ENCODE measurements around the gene MERTK. TPM values are rescaled to one million over a fixed set of nuclear protein-coding genes. Genes with fewer than 3 reads are reported as not detected.

MERTK gene
- total RNA-seq, 1 donor from 2014 or later = 4.7 TPM

DNA sequence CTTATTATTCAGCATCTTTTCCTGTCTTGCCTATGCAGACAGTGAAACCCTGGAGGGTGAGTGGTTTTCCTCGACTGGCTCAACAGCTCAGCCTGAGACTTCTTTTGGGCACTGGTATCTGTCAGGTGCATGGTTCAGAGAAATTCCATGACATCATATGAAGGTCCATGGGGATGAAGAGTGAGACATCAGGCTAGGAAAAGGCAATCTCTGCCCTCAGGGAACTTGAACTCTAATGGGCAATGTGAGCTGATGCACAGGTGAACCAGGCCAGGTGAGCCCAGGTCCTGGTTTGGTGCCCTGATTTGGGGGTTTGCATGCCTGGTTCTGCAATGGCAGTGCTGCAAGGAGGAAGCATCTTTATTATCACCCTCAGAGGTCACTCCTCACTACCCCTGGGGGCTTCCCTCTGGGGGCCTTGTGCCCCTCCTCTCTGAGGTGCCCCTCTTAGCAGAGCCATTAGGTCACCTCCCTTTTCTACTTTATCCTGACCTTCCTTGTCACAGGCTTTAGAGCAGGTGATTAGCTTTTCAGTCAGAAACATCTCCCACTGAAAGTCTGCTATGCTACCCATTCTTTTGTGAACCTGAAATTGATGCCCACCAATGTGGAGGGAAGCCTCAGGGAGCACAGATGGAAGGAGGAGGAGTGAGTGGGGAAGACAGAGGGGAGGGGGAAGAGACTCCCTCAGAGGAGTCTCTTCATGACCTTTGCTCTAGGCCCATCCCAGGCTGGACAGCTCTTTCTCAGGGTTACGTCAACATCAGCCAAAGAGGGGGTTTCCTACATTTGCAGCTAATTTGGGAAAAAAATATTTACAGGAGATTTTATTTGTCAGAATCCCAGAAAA lies 47.3 kb downstream of the MERTK start:
- Histone ChIP-seq H3K27ac (replicated peaks) (peak overlapping the region; percentile 74), H3K27me3 (ENCODE audit: low read depth) (no peaks in the 10 kb centered on the region), H3K36me3 (peaks cover 30% of the 10 kb centered on the region), H3K9me3 (replicated peaks) (no peaks in the 10 kb centered on the region), H3K4me3 (no peak overlapping the region), H3K4me1 (peaks cover 37% of the 10 kb centered on the region)
- TF ChIP-seq, protein P1, sequence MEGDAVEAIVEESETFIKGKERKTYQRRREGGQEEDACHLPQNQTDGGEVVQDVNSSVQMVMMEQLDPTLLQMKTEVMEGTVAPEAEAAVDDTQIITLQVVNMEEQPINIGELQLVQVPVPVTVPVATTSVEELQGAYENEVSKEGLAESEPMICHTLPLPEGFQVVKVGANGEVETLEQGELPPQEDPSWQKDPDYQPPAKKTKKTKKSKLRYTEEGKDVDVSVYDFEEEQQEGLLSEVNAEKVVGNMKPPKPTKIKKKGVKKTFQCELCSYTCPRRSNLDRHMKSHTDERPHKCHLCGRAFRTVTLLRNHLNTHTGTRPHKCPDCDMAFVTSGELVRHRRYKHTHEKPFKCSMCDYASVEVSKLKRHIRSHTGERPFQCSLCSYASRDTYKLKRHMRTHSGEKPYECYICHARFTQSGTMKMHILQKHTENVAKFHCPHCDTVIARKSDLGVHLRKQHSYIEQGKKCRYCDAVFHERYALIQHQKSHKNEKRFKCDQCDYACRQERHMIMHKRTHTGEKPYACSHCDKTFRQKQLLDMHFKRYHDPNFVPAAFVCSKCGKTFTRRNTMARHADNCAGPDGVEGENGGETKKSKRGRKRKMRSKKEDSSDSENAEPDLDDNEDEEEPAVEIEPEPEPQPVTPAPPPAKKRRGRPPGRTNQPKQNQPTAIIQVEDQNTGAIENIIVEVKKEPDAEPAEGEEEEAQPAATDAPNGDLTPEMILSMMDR (IDR thresholded peaks at IDR 0.05; ENCODE audit: borderline replicate concordance) = no peak
- no peak for DNase-seq
- intact Hi-C loops (cut with micrococcal nuclease) = no loop called here

DNA sequence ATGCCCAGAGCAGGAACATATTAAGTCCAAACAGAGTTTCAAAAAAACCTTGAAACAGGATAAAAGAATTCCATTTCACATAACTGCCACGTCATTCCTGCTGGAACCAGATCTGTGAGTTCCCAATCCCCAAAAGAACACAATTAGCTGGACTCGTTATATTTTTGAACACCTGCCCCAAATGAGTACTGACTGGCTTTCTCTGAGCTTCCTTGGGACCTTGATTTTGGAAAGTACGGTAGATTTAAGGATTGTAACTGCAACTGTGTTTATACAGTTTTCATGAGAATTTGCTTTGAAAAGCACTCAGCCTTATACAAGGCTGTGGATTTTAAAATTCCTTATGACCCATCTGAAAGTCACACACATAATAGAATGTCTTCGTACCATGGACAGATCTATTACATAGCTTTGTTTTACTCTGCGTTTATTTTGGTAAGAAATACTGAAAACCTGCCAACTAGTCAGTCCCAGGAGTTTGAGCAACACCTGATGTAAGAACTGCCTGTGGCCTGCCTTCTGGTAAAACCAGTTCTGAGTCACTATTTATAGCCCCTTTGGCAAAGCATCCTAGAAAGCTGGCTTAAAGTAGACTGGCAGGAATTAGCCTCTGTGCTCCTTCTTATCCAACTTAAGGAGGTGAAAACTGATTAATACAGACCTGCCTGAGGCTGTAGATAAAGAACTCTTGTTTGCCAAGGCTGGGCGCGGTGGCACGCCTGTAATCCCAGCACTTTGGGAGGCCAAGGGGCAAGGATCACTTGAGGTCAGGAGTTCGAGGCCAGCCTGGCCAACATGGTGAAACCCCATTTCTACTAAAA lies 48.1 kb downstream of the MERTK start:
- H3K36me3 ChIP-seq = peaks cover 30% of the 10 kb centered on the region
- TF ChIP-seq, protein P1 (IDR thresholded peaks at IDR 0.05; ENCODE audit: borderline replicate concordance) = no peak
- intact Hi-C loops (cut with micrococcal nuclease) = no loop called here
- no peaks in the 10 kb centered on the region for H3K9me3 ChIP-seq (replicated peaks)
- H3K27me3 ChIP-seq (ENCODE audit: low read depth) = no peaks in the 10 kb centered on the region
- H3K4me3 ChIP-seq = no peak overlapping the region
- H3K4me1 ChIP-seq = peaks cover 37% of the 10 kb centered on the region
- no peak for DNase-seq
- peak overlapping the region; percentile 74 for H3K27ac ChIP-seq (replicated peaks)

DNA sequence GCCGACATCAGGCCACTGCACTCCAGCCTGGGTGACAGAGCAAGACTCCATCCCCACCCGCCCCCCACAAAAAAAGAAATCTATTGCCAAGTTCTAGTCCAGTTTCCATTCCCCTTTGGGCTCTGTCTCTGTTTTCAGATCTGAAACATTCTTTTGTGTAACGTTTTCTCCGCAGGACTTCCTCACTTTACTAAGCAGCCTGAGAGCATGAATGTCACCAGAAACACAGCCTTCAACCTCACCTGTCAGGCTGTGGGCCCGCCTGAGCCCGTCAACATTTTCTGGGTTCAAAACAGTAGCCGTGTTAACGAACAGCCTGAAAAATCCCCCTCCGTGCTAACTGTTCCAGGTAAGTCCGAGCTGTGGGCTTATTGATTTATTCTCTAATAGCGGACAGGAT lies 48.8 kb downstream of the MERTK start:
- TF ChIP-seq, protein P1 (IDR thresholded peaks at IDR 0.05; ENCODE audit: borderline replicate concordance) = no peak
- intact Hi-C loops (cut with micrococcal nuclease) = no loop called here

DNA sequence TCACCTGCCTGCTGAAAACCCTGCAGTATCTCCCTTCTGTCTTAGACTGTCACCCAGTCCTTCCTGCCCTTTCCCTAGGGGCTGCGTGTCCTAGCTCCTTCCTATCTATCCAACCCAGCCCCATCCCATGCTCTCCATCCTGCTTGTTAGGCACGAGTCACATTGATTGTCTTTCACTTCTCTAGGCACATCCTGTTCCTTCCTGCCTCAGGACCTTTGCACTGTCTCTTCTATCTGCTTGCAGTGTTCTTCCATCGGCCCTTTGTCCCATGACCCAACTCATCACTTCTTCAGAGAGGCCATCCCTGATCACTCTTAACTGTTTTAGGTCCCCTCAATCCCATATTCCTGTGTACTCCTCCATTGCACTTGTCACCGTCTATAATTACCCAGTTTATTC lies 50.4 kb downstream of the MERTK start:
- H3K36me3 ChIP-seq = peaks cover 30% of the 10 kb centered on the region
- H3K27me3 ChIP-seq (ENCODE audit: low read depth) = no peaks in the 10 kb centered on the region
- peaks cover 37% of the 10 kb centered on the region for H3K4me1 ChIP-seq
- intact Hi-C loops (cut with micrococcal nuclease) = no loop called here
- H3K27ac ChIP-seq (replicated peaks) = no peak overlapping the region
- no peak overlapping the region for H3K4me3 ChIP-seq
- no peaks in the 10 kb centered on the region for H3K9me3 ChIP-seq (replicated peaks)
- TF ChIP-seq, protein P1 (IDR thresholded peaks at IDR 0.05; ENCODE audit: borderline replicate concordance) = no peak
- no peak for DNase-seq

More for the DNA sequence above, 48.8 kb downstream of the MERTK start:
- Histone ChIP-seq H3K27ac (replicated peaks) (peak overlapping the region; percentile 74), H3K4me1 (peaks cover 37% of the 10 kb centered on the region), H3K27me3 (ENCODE audit: low read depth) (no peaks in the 10 kb centered on the region), H3K4me3 (no peak overlapping the region), H3K9me3 (replicated peaks) (no peaks in the 10 kb centered on the region), H3K36me3 (peaks cover 30% of the 10 kb centered on the region)
- no peak for DNase-seq

DNA sequence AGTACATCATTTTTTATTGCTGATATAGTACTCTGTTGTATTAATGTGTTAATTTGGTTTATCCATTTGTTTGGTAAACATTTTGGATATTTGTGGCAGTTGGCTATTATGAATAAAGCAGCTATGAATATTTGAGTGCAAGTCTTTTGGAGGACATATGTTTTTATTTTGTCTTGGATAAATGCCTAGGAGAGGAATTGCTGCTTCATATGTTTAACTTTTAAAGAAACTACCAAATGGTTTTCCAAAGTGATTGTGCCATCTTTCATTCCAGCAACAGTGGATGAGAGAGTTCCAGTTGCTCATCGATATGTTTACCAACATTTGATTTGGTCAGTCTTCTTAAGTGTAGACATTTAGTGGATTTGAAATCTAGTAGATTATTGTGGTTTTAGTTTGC lies 51.8 kb downstream of the MERTK start:
- H3K27me3 ChIP-seq (ENCODE audit: low read depth) = no peaks in the 10 kb centered on the region
- intact Hi-C loops (cut with micrococcal nuclease) = no loop called here

More for the DNA sequence above, 51.8 kb downstream of the MERTK start:
- peaks cover 29% of the 10 kb centered on the region for H3K36me3 ChIP-seq
- TF ChIP-seq, protein P1 (IDR thresholded peaks at IDR 0.05; ENCODE audit: borderline replicate concordance) = no peak
- H3K4me3 ChIP-seq = no peak overlapping the region
- H3K4me1 ChIP-seq = peaks cover 42% of the 10 kb centered on the region
- H3K9me3 ChIP-seq (replicated peaks) = no peaks in the 10 kb centered on the region
- no peak overlapping the region for H3K27ac ChIP-seq (replicated peaks)
- DNase-seq = no peak
